Esophagus squamous epithelium (tissue), 5 donors: ENCODE results near the gene KRT86. TPM values are rescaled to one million over a fixed set of nuclear protein-coding genes. Genes with fewer than 3 reads are reported as not detected.

ENCODE experiments used
- DNase-seq: peaks from one replicate; lab custom pipeline; 2025; lab: John Stamatoyannopoulos, UW
- H3K27ac ChIP-seq, 4 donors: fragments of 200-600 bp; sonication (generic); one replicate each; pipeline ENCODE4 v1.5.1; 2016 to 2019; ENCODE audit warnings: mild to moderate bottlenecking in 1 of 4
- H3K27me3 ChIP-seq, 4 donors: fragments of 200-600 bp; sonication (generic); 1 replicate in 3 of 4; 2 replicates in 1 of 4; pipeline versions ENCODE4 v1.5.1 to v1.6.0; 2017 to 2021; ENCODE audit warnings: antibody characterized with exemption in 1 of 4
- H3K36me3 ChIP-seq, 3 donors: fragments of 200-600 bp; sonication (generic); one replicate each; pipeline ENCODE4 v1.5.1; 2016 to 2019
- H3K4me1 ChIP-seq, 3 donors: fragments of 200-600 bp; sonication (generic); one replicate each; pipeline ENCODE4 v1.5.1; 2017 to 2019
- H3K4me3 ChIP-seq, 4 donors: fragments of 200-600 bp; sonication (generic); 1 replicate in 3 of 4; 2 replicates in 1 of 4; pipeline ENCODE4 v1.5.1; 2016 to 2019; ENCODE audit warnings: mild to moderate bottlenecking in 2 of 4, moderate library complexity in 1 of 4
- H3K9me3 ChIP-seq, 3 donors: fragments of 200-600 bp; sonication (generic); one replicate each; pipeline ENCODE4 v1.5.1; 2016 to 2019
- CTCF ChIP-seq, 6 experiments: fragments of 450-650 bp in 4 of 6; fragments of 200-600 bp in 2 of 6; sonication (generic) in 2 of 6; IDR thresholded peaks; one replicate each; pipeline ENCODE4 v1.5.1; 2016 to 2019; ENCODE audit warnings: antibody characterized with exemption in 6 of 6, mild to moderate bottlenecking in 4 of 6, moderate library complexity in 4 of 6
- POLR2A ChIP-seq, 4 donors: fragments of 450-650 bp; IDR thresholded peaks; one replicate each; pipeline ENCODE4 v1.6.1; 2017; ENCODE audit warnings: antibody characterized with exemption in 4 of 4, mild to moderate bottlenecking in 4 of 4, moderate library complexity in 3 of 4
- WGBS, 2 donors: methylation state at CpG; one replicate each; pipeline ENCODE4 v1.1.5; 2018; 5-methylcytosine and 5-hydroxymethylcytosine counted together
- intact Hi-C: fragments of 100-400 bp; cut with DNase I; formaldehyde crosslinking; loops from one replicate; pipeline ENCODE4 v1.15.0; 2022
- total RNA-seq, 4 donors: library from RNA; depleted of rRNA; stranded (reverse); fragments of >200 nt; gene quantifications; one replicate each; pipeline ENCODE4 v1.1.0, GENCODE V29; 2016
- donor health status: DM: yes; HTN: yes; CAD: no.

Gene KRT86
- total RNA-seq, 4 donors from 2014 or later, result not detected

- no peak for DNase-seq
- H3K36me3 ChIP-seq, result no peaks in the 10 kb centered on the region
- no peaks in the 10 kb centered on the region for H3K4me1 ChIP-seq
- TF ChIP-seq POLR2A (IDR thresholded peaks at IDR 0.05), result no peak
- no peak for TF ChIP-seq CTCF (IDR thresholded peaks at IDR 0.05)
- H3K27ac ChIP-seq, result no peak overlapping the region
- H3K4me3 ChIP-seq, result no peak overlapping the region
- 83% methylated on average over 1 of the region's 2 CpGs; no CpG with 5 or more reads in 1 of the 2 donors for WGBS, 2 donors
- intact Hi-C loops, result no loop called here
- peaks cover 0 to 30% (median 0%) of the 10 kb centered on the region in 4 donors for H3K27me3 ChIP-seq
- H3K9me3 ChIP-seq, result no peaks in the 10 kb centered on the region
Observed at GRCh38 chr12:52266514-52266913, 7.9 kb upstream of the KRT86 start.

- TF ChIP-seq POLR2A (IDR thresholded peaks at IDR 0.05) (no peak), CTCF (IDR thresholded peaks at IDR 0.05) (no peak)
- intact Hi-C loops, result no loop called here
- peaks cover 0 to 23% (median 0%) of the 10 kb centered on the region in 4 donors for H3K27me3 ChIP-seq
- DNase-seq, result no peak
- no CpG with 5 or more reads among the region's 3 CpGs for WGBS, 2 donors
- no peaks in the 10 kb centered on the region for H3K36me3 ChIP-seq
- no peaks in the 10 kb centered on the region for H3K4me1 ChIP-seq
- H3K27ac ChIP-seq, result no peak overlapping the region
- no peaks in the 10 kb centered on the region for H3K9me3 ChIP-seq
- H3K4me3 ChIP-seq, result no peak overlapping the region
Observed at GRCh38 chr12:52267266-52267665, 7.2 kb upstream of the KRT86 start.

GRCh38 chr12:52267699-52268098, 6.7 kb upstream of the KRT86 start:
- TF ChIP-seq POLR2A (IDR thresholded peaks at IDR 0.05) (no peak), CTCF (IDR thresholded peaks at IDR 0.05) (no peak)
- 65 to 85% methylated on average over 3 of the region's 3 CpGs for WGBS, 2 donors
- no peak for DNase-seq
- H3K27me3 ChIP-seq, result peaks cover 0 to 21% (median 0%) of the 10 kb centered on the region in 4 donors
- H3K9me3 ChIP-seq, result no peaks in the 10 kb centered on the region
- intact Hi-C loops, result no loop called here
- no peaks in the 10 kb centered on the region for H3K36me3 ChIP-seq
- H3K4me1 ChIP-seq, result no peaks in the 10 kb centered on the region
- H3K27ac ChIP-seq, result no peak overlapping the region
- H3K4me3 ChIP-seq, result no peak overlapping the region

GRCh38 chr12:52268212-52268611, 6.2 kb upstream of the KRT86 start:
- Histone ChIP-seq H3K36me3 (no peaks in the 10 kb centered on the region), H3K9me3 (no peaks in the 10 kb centered on the region), H3K4me1 (no peaks in the 10 kb centered on the region), H3K27ac (no peak overlapping the region), H3K27me3 (peaks cover 0 to 15% (median 0%) of the 10 kb centered on the region in 4 donors), H3K4me3 (no peak overlapping the region)
- no peak for DNase-seq
- 62 to 68% methylated on average over 2 of the region's 2 CpGs for WGBS, 2 donors
- TF ChIP-seq CTCF (IDR thresholded peaks at IDR 0.05) (no peak), POLR2A (IDR thresholded peaks at IDR 0.05) (no peak)
- intact Hi-C loops, result no loop called here

GRCh38 chr12:52270541-52271070, 3.8 kb upstream of the KRT86 start:
- intact Hi-C loops, result no loop called here
- no peak for TF ChIP-seq CTCF (IDR thresholded peaks at IDR 0.05)
- no peak for TF ChIP-seq POLR2A (IDR thresholded peaks at IDR 0.05)
- no peak for DNase-seq

More at GRCh38 chr12:52270541-52271070, 3.8 kb upstream of the KRT86 start:
- Histone ChIP-seq H3K9me3 (no peaks in the 10 kb centered on the region), H3K36me3 (no peaks in the 10 kb centered on the region), H3K4me3 (no peak overlapping the region), H3K27me3 (peaks cover 0 to 24% (median 0%) of the 10 kb centered on the region in 4 donors), H3K27ac (no peak overlapping the region), H3K4me1 (no peaks in the 10 kb centered on the region)
- 59 to 89% methylated on average over 3 to 5 of the region's 6 CpGs for WGBS, 2 donors
